DLD1 (cell line): ENCODE results near the gene ENTPD1.
"Not testable (repeated sequence)": the region's sequence is repeated elsewhere in the genome, so short reads cannot be mapped to it uniquely, and the experiment has no call there.

ENCODE experiments used
- in situ Hi-C: cut with HindIII; loops from 2 replicates; pipeline ENCODE4 v1.10.0; 2017; ENCODE audit warnings: low sequenced_read_pairs

ENTPD1 gene

DNA sequence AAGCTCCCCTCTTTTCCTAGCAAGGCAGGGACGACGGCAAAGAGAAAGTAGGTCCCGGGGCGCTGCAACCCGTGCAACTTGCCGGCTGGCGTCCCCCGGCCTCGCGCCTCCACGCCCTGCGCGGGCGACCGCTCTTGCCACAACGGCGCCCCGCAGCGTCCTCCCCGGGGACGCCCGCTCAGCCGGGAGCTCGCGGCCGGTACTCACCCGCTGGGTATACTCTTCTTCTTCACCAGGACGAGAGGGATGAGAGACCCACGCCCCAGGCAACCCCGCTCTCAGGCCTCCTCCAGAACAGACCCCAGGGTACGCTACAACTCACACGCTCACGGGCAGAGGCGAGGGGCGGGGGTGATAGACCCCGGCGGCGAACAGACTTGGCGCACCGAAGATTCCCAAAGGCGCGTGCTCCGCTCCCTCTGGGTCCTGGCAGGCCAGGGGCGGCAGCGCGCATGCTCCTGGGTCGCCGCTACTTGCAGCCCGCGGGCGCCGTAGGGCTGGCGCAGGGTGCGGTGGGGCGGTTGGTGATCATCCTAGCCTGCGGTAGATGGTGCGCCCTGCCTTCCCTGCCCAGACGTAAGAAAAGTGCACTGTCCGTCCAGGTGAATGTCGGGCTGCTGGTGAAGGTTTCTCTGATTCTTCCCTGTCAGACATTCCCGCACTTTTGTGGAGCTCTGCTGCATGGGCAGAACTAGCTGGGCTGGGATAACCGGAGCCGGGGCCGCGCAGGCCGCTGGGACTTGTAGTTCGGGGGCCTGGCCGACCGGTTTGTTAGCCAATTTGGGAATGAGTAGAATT lies 151.7 kb downstream of the ENTPD1 start, which contains the start of gene CC2D2B:
TSS of gene CC2D2B (plus strand) at position 520 of the 798 bp plus-strand sequence. CDS start 3,349 bp downstream, outside the sequence.
- in situ Hi-C loops: no loop called here

DNA sequence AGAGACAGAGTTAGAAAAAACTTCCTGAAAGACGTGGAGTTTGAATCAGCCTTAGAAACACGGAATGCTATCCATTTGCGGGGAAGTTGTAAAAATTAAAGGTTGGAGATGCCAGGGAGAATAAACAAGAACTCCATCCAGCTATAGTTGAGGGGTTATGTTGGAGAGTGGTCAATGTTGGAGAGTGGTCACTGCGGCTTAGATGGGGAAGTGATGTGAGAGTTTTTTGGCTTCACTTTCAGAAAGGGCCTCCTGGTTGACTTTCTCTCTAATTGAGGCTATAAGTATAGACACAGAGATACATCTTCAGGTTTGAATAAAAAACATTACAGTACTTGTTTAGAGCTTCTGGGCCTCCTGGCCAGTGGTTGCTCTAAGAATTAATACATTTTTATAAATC lies 152.5 kb downstream of the ENTPD1 start:
- in situ Hi-C loops: no loop called here

DNA sequence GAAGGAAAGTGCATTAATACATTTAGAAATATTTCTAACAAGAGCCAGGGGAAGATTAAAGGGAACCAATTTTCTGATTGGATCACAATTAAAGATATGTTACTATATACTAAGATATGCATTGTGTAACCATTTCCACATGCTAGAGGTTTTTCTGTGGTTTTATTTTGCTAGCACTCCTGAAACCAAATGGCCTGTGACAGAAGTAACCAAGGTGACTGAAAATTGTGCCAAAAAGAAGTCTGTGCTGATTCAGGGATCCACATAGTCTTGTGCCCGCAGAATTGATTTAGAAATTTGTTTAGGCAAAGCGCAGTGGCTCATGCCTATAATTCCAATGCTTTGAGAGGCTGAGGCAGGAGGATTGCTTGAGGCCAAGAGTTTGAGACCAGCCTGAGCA lies 153.6 kb downstream of the ENTPD1 start:
- in situ Hi-C loops: no loop called here

DNA sequence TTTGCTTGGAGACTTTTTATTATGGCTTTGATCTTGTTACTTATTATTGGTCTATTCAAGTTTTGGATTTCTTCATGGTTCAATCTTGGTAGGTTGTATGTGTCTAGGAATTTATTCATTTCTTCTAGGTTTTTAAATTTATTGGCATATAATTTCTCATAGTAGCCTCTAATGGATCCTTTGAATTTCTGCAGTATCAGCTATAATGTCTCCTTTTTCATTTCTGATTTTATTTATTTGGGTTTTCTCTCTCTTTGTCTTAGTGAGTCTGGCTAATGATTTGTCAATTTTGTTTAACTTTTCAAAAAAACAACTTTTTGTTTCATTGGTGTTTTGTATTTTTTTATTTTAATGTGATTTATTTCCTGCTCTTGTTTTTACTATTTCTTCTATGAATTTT lies 160.1 kb downstream of the ENTPD1 start:
- in situ Hi-C loops: not testable (repeated sequence)
